ENCODE results near the gene USP50. TPM values are rescaled to one million over a fixed set of nuclear protein-coding genes. Genes with fewer than 3 reads are reported as not detected.
"Not testable (repeated sequence)": the region's sequence is repeated elsewhere in the genome, so short reads cannot be mapped to it uniquely, and the experiment has no call there.

USP50 gene
- total RNA-seq, 1 experiment from 2014 or later, result 0.57 TPM

- no peak for TF ChIP-seq CTCF (IDR thresholded peaks at IDR 0.05; ENCODE audit: insufficient read depth in 1 of 2, low read depth in 1 of 2, low read length in 1 of 2, severe bottlenecking in 1 of 2, unreplicated experiment in 1 of 2)
- H3K4me1 Mint-ChIP-seq (ENCODE audit: low read depth, unreplicated experiment), result no peaks in the 10 kb centered on the region
- intact Hi-C loops (cut with micrococcal nuclease; ENCODE audit: unreplicated experiment), result no loop called here
- no peaks in the 10 kb centered on the region for H3K27me3 ChIP-seq (replicated peaks; ENCODE audit: control insufficient read depth, insufficient read depth, low read length)
- no peaks in the 10 kb centered on the region for H3K4me1 ChIP-seq
- CTCF ChIA-PET, result no interaction called here
- no TSS peak for BruUV-seq (replicated peaks)
- no peak for DNase-seq
- POLR2A ChIA-PET, result no interaction called here
- no peaks in the 10 kb centered on the region for H3K9me3 Mint-ChIP-seq (ENCODE audit: unreplicated experiment)
- no peak overlapping the region for H3K4me3 Mint-ChIP-seq (ENCODE audit: unreplicated experiment)
- peaks cover 51% of the 10 kb centered on the region for H3K36me3 Mint-ChIP-seq (ENCODE audit: insufficient read depth, unreplicated experiment)
- no peak overlapping the region for H3K27ac Mint-ChIP-seq (ENCODE audit: unreplicated experiment)
- H3K36me3 ChIP-seq (ENCODE audit: control insufficient read depth, insufficient read depth, low read length), result no peaks in the 10 kb centered on the region; the same call in none of the 2 replicates
- H3K27me3 Mint-ChIP-seq (ENCODE audit: insufficient read depth, unreplicated experiment), result no peaks in the 10 kb centered on the region
- H3K9me3 ChIP-seq, result no peaks in the 10 kb centered on the region
- H3K4me3 ChIP-seq (ENCODE audit: low read depth, low read length), result no peak overlapping the region
Observed at GRCh38 chr15:50496692-50497091, 49.8 kb downstream of the USP50 start.

GRCh38 chr15:50494547-50494946 lies 51.9 kb downstream of the USP50 start:
- H3K4me3 Mint-ChIP-seq (ENCODE audit: unreplicated experiment); H3K27ac Mint-ChIP-seq (ENCODE audit: unreplicated experiment); DNase-seq; H3K9me3 ChIP-seq; CTCF ChIA-PET; H3K4me1 ChIP-seq; H3K27me3 ChIP-seq (replicated peaks; ENCODE audit: control insufficient read depth, insufficient read depth, low read length); POLR2A ChIA-PET; H3K27me3 Mint-ChIP-seq (ENCODE audit: insufficient read depth, unreplicated experiment); H3K36me3 ChIP-seq (ENCODE audit: control insufficient read depth, insufficient read depth, low read length); intact Hi-C loops (cut with micrococcal nuclease; ENCODE audit: unreplicated experiment); H3K4me1 Mint-ChIP-seq (ENCODE audit: low read depth, unreplicated experiment); BruUV-seq (replicated peaks); H3K4me3 ChIP-seq (ENCODE audit: low read depth, low read length); H3K9me3 Mint-ChIP-seq (ENCODE audit: unreplicated experiment): not testable (repeated sequence)
- peaks cover 51% of the 10 kb centered on the region for H3K36me3 Mint-ChIP-seq (ENCODE audit: insufficient read depth, unreplicated experiment)

- peaks cover 56% of the 10 kb centered on the region for H3K36me3 Mint-ChIP-seq (ENCODE audit: insufficient read depth, unreplicated experiment)
- H3K36me3 ChIP-seq (ENCODE audit: control insufficient read depth, insufficient read depth, low read length), result no peaks in the 10 kb centered on the region; the same call in 1 of the 2 replicates
- POLR2A ChIA-PET, result no interaction called here
- no peaks in the 10 kb centered on the region for H3K9me3 Mint-ChIP-seq (ENCODE audit: unreplicated experiment)
- DNase-seq, result no peak
- H3K27me3 ChIP-seq (replicated peaks; ENCODE audit: control insufficient read depth, insufficient read depth, low read length), result no peaks in the 10 kb centered on the region
- CTCF ChIA-PET, result no interaction called here
- no TSS peak for BruUV-seq (replicated peaks)
- no peaks in the 10 kb centered on the region for H3K27me3 Mint-ChIP-seq (ENCODE audit: insufficient read depth, unreplicated experiment)
- no peaks in the 10 kb centered on the region for H3K9me3 ChIP-seq
- no peak overlapping the region for H3K4me3 Mint-ChIP-seq (ENCODE audit: unreplicated experiment)
- intact Hi-C loops (cut with micrococcal nuclease; ENCODE audit: unreplicated experiment), result no loop called here
- no peak overlapping the region for H3K4me3 ChIP-seq (ENCODE audit: low read depth, low read length)
- H3K4me1 Mint-ChIP-seq (ENCODE audit: low read depth, unreplicated experiment), result no peaks in the 10 kb centered on the region
- H3K4me1 ChIP-seq, result no peaks in the 10 kb centered on the region
- TF ChIP-seq CTCF (IDR thresholded peaks at IDR 0.05; ENCODE audit: insufficient read depth in 1 of 2, low read depth in 1 of 2, low read length in 1 of 2, severe bottlenecking in 1 of 2, unreplicated experiment in 1 of 2), result no peak
- H3K27ac Mint-ChIP-seq (ENCODE audit: unreplicated experiment), result no peak overlapping the region
Observed at GRCh38 chr15:50493625-50494024, 52.8 kb downstream of the USP50 start.

- Histone ChIP-seq H3K27me3 (replicated peaks; ENCODE audit: control insufficient read depth, insufficient read depth, low read length) (no peaks in the 10 kb centered on the region), H3K4me1 (no peaks in the 10 kb centered on the region; the same call in 1 of the 2 replicates), H3K36me3 (ENCODE audit: control insufficient read depth, insufficient read depth, low read length) (no peaks in the 10 kb centered on the region; the same call in 1 of the 2 replicates), H3K4me3 (ENCODE audit: low read depth, low read length) (no peak overlapping the region), H3K9me3 (no peaks in the 10 kb centered on the region)
- no peak for DNase-seq
- intact Hi-C loops (cut with micrococcal nuclease; ENCODE audit: unreplicated experiment), result no loop called here
- Mint-ChIP-seq H3K27ac (ENCODE audit: unreplicated experiment) (no peak overlapping the region), H3K27me3 (ENCODE audit: insufficient read depth, unreplicated experiment) (no peaks in the 10 kb centered on the region), H3K4me3 (ENCODE audit: unreplicated experiment) (no peak overlapping the region), H3K36me3 (ENCODE audit: insufficient read depth, unreplicated experiment) (peaks cover 54% of the 10 kb centered on the region), H3K9me3 (ENCODE audit: unreplicated experiment) (no peaks in the 10 kb centered on the region), H3K4me1 (ENCODE audit: low read depth, unreplicated experiment) (no peaks in the 10 kb centered on the region)
- POLR2A ChIA-PET, result no interaction called here
- CTCF ChIA-PET, result no interaction called here
- BruUV-seq (replicated peaks), result no TSS peak
- TF ChIP-seq CTCF (IDR thresholded peaks at IDR 0.05; ENCODE audit: insufficient read depth in 1 of 2, low read depth in 1 of 2, low read length in 1 of 2, severe bottlenecking in 1 of 2, unreplicated experiment in 1 of 2), result no peak
Observed at GRCh38 chr15:50487287-50487686, 59.2 kb downstream of the USP50 start.

All from Caco-2 (cell line).